GM19099 (cell line): ENCODE data around the gene CGB3.

Source experiments
- POLR2A ChIP-seq: IDR thresholded peaks from 3 replicates; pipeline ENCODE4 v1.6.1; 2011; ENCODE audit warnings: low read depth; ENCODE audit not compliant: insufficient read length; ENCODE audit errors: extremely low read depth

The CGB3 gene

GRCh38 chr19:49014123-49014869, 9.8 kb downstream of the CGB3 start:
- TF ChIP-seq POLR2A, result no peak

GRCh38 chr19:49011194-49011593, 12.9 kb downstream of the CGB3 start:
- no peak for TF ChIP-seq POLR2A

GRCh38 chr19:49010453-49010852, 13.7 kb downstream of the CGB3 start:
- TF ChIP-seq POLR2A, result no peak

GRCh38 chr19:49009828-49010227, 14.3 kb downstream of the CGB3 start:
- no peak for TF ChIP-seq POLR2A

DNA sequence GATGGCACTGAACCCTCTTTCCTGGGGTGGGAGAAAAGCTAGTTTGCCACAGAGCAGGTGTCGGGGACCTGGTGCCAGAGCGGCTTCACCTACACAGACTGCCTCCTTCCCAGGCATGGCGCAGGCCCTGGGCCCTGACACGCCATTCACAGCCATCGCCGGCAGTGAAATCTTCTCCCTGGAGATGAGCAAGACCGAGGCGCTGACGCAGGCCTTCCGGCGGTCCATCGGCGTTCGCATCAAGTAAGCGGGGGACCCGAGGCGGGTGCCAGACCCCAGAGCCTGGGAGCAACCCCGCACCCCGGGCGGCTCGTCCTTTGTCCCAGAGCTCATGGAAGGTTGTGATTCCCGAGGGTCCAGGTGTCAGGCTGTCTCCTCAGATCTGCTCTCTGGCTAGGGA, 17.2 kb downstream of the CGB3 start:
- no peak for TF ChIP-seq POLR2A

GRCh38 chr19:49004964-49005614, 19.0 kb downstream of the CGB3 start:
- no peak for TF ChIP-seq POLR2A

- no peak for TF ChIP-seq POLR2A
Observed at GRCh38 chr19:49004133-49004532, 20.0 kb downstream of the CGB3 start.

DNA sequence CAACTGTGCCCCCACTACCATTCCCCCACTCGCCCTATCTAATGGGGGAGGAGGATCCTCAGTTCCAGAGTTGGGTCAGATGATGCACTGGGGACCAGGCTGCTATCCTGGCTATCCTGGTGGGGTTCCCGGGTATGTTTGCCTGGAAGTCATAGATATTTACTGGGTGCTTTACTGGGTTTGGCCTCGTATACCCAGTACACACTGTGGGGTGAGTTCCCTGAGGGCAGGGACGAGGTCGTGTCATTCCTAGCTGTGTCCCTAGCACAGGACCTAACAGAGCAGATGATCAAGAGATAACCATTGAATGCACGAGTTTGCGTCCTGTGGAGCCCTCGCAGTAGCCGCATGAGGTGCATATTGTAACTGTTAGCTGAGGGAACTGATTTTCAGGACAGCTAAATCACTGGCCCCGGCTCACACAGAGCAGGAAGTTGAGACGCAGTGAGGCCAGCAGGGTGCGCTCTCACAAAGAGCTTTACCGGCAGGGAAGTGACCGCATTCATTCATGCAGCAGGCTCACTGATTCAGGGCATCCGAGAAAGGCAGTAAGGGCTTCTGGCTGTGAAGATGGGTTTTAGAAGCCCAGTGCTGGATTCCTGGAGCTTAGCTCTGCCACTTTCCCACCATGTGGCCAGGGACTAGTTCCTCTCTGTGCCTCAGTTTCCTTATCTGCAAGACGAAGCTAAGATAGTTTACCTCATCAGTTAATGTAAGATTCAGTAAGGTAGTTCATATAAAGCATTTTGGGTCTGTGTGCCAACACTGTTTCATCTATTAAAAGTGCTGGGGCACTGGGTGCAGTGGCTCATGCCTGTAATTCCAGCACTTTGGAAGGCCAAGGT, 24.4 kb downstream of the CGB3 start:
- no peak for TF ChIP-seq POLR2A

DNA sequence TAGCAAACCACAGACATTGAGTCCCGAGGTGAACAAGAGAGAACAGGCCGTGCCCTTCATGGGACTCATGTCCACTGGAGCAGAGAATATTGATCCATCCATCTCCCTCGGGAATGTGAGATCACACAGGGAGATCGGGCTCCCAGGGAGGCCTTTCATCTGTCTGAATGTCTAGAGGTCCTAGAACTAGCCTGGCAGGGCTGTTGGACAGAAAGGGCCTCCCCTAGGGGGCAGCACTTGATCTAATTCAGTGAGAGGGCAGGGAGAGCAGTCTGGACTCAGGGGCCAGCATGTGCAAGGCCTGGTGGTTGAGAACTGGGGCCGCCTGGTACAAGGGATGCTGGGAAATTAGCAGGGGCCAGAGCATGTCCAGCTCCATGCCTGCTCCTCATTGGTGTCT, 26.2 kb downstream of the CGB3 start:
- TF ChIP-seq POLR2A, result no peak

DNA sequence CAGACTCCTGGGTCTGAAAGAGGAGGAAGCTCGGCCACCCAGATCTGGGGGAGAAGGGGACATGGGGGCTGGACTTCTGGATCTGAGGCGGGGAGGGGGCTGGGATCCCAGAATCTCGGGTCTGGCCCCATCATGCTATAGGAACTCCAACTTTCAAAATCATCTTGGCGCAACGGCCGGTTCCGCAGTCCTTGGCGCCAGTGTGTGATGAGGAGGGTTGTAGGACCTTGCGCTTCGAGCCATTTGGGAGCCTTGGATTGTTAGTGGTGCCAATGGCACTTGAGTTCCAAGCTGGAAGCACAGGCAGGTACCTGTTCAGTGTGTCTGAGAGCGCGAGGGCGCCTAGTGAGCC, 30.1 kb downstream of the CGB3 start:
- TF ChIP-seq POLR2A, result no peak

DNA sequence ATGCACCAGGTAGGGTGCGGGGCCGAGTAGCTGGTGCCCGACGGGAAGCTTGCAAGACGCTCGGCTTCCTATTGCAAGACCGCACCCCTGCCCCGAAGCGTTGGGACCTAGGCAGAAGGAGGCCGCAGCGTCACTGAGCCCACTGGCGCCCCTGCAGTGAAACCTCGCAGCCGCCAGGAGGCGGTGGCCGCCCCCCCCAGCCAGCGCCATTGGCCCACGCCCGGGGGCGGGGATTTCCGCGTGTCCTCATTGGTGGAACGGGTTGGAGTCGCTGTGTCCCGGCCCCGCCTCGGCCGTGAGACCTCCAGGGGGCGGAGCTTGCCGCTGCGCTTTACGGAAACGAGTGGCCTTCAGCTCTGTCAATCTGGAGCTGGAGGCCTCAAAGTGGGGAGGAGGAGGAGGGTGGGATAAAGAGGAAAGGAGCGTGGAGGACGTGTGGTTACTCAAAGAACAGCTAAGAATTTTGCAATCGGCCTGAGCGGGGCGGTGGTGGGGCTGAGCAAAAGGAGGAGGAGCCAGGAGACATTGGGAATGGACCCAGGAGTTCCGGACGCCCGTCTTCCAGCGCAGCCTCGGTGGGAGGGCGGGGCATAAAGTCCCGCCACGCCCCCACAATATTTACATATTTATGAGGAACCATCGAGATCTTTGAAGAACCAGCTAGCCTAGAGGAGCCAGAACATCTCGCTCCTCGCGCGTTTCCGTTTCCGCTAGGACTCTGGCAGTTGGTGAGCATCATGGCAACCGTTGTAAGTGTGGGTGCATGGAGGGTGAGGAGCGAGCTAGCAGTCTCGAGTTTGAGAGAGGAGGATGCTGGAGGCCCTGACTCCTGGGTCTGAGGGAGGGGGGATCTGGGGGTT, 30.7 kb downstream of the CGB3 start, which contains the start of the genes GYS1 and RUVBL2:
Gene GYS1 (minus strand): TSS at position 135 of the 860 bp plus-strand sequence. CDS start 197 bp downstream, outside the sequence.
Gene RUVBL2 (plus strand): TSS at position 713 of the 860 bp plus-strand sequence. CDS start 25 bp downstream, at position 738.
- peak; percentile 90 for TF ChIP-seq POLR2A

- TF ChIP-seq POLR2A, result no peak
Observed at GRCh38 chr19:48992581-48993174, 31.5 kb downstream of the CGB3 start.

GRCh38 chr19:48991873-48992580, 32.1 kb downstream of the CGB3 start:
- no peak for TF ChIP-seq POLR2A
